Stimulated activated naive CD8-positive, alpha-beta T cell treated with anti-CD3 and anti-CD28 coated beads, Interleukin-15, Interleukin-2, amounts not matched to agents 100 ng/mL and 50 ng/mL, for 24 hours (primary cell): Measurements from ENCODE around the gene IP6K1.

ENCODE experiments used
- H3K27ac Mint-ChIP-seq: one replicate; pipeline ENCODE4 v1.8.0; 2021; ENCODE audit warnings: mild to moderate bottlenecking, mixed read lengths
- H3K27me3 Mint-ChIP-seq: one replicate; pipeline ENCODE4 v1.8.0; 2021; ENCODE audit warnings: mixed read lengths
- H3K36me3 Mint-ChIP-seq: one replicate; pipeline ENCODE4 v1.8.0; 2021; ENCODE audit warnings: low read depth, mixed read lengths
- H3K4me1 Mint-ChIP-seq: one replicate; pipeline ENCODE4 v1.8.0; 2021; ENCODE audit warnings: low read depth, mixed read lengths
- H3K4me3 Mint-ChIP-seq: one replicate; pipeline ENCODE4 v1.8.0; 2021; ENCODE audit warnings: mild to moderate bottlenecking, mixed read lengths
- H3K9me3 Mint-ChIP-seq: one replicate; pipeline ENCODE4 v1.8.0; 2021; ENCODE audit warnings: mixed read lengths

The IP6K1 gene

GRCh38 chr3:49727924-49728361 is 58.4 kb downstream of the IP6K1 start:
- Mint-ChIP-seq H3K27me3 (no peaks in the 10 kb centered on the region), H3K9me3 (no peaks in the 10 kb centered on the region), H3K27ac (no peak overlapping the region), H3K4me3 (no peak overlapping the region), H3K36me3 (peaks cover 23% of the 10 kb centered on the region), H3K4me1 (peaks cover 9% of the 10 kb centered on the region)

GRCh38 chr3:49727154-49727923 is 59.0 kb downstream of the IP6K1 start:
- no peak overlapping the region for H3K27ac Mint-ChIP-seq
- H3K9me3 Mint-ChIP-seq: no peaks in the 10 kb centered on the region
- no peak overlapping the region for H3K4me3 Mint-ChIP-seq
- peaks cover 15% of the 10 kb centered on the region for H3K4me1 Mint-ChIP-seq
- peaks cover 22% of the 10 kb centered on the region for H3K36me3 Mint-ChIP-seq
- no peaks in the 10 kb centered on the region for H3K27me3 Mint-ChIP-seq

- Mint-ChIP-seq H3K27me3 (no peaks in the 10 kb centered on the region), H3K9me3 (no peaks in the 10 kb centered on the region), H3K27ac (peak overlapping the region; percentile 61), H3K4me1 (peaks cover 21% of the 10 kb centered on the region), H3K36me3 (peaks cover 18% of the 10 kb centered on the region), H3K4me3 (no peak overlapping the region)
These were observed 60.2 kb downstream of the IP6K1 start for GRCh38 chr3:49725906-49726681.

GRCh38 chr3:49724586-49724985 is 61.8 kb downstream of the IP6K1 start:
- Mint-ChIP-seq H3K4me1 (peaks cover 34% of the 10 kb centered on the region), H3K27ac (peak overlapping the region; percentile 97), H3K36me3 (peaks cover 13% of the 10 kb centered on the region), H3K27me3 (no peaks in the 10 kb centered on the region), H3K4me3 (peak overlapping the region; percentile 94), H3K9me3 (no peaks in the 10 kb centered on the region)

GRCh38 chr3:49723628-49724551 is 62.5 kb downstream of the IP6K1 start, which contains the start of gene GMPPB:
TSS of gene GMPPB (minus strand) at chr3:49723951. CDS start at chr3:49723726, 225 bp downstream.
- H3K27ac Mint-ChIP-seq: peak within 1 kb of the TSS; percentile 97
- H3K9me3 Mint-ChIP-seq: no peaks in the 10 kb centered on the region
- peak within 1 kb of the TSS; percentile 94 for H3K4me3 Mint-ChIP-seq
- H3K36me3 Mint-ChIP-seq: peaks cover 13% of the 10 kb centered on the region
- peaks cover 40% of the 10 kb centered on the region for H3K4me1 Mint-ChIP-seq
- H3K27me3 Mint-ChIP-seq: no peaks in the 10 kb centered on the region

- H3K4me1 Mint-ChIP-seq: peaks cover 45% of the 10 kb centered on the region
- no peaks in the 10 kb centered on the region for H3K27me3 Mint-ChIP-seq
- peak overlapping the region; percentile 94 for H3K4me3 Mint-ChIP-seq
- peak overlapping the region; percentile 97 for H3K27ac Mint-ChIP-seq
- no peaks in the 10 kb centered on the region for H3K9me3 Mint-ChIP-seq
- peaks cover 17% of the 10 kb centered on the region for H3K36me3 Mint-ChIP-seq
These were observed 63.1 kb downstream of the IP6K1 start for GRCh38 chr3:49723296-49723627.

GRCh38 chr3:49722896-49723295 is 63.4 kb downstream of the IP6K1 start:
- H3K4me1 Mint-ChIP-seq: peaks cover 45% of the 10 kb centered on the region
- peak overlapping the region; percentile 97 for H3K27ac Mint-ChIP-seq
- no peaks in the 10 kb centered on the region for H3K9me3 Mint-ChIP-seq
- H3K36me3 Mint-ChIP-seq: peaks cover 17% of the 10 kb centered on the region
- H3K27me3 Mint-ChIP-seq: no peaks in the 10 kb centered on the region
- peak overlapping the region; percentile 94 for H3K4me3 Mint-ChIP-seq

- H3K4me1 Mint-ChIP-seq: peaks cover 45% of the 10 kb centered on the region
- peak overlapping the region; percentile 97 for H3K27ac Mint-ChIP-seq
- peaks cover 17% of the 10 kb centered on the region for H3K36me3 Mint-ChIP-seq
- no peaks in the 10 kb centered on the region for H3K9me3 Mint-ChIP-seq
- H3K4me3 Mint-ChIP-seq: peak overlapping the region; percentile 94
- H3K27me3 Mint-ChIP-seq: no peaks in the 10 kb centered on the region
These were observed 64.2 kb downstream of the IP6K1 start for GRCh38 chr3:49721896-49722781.

- Mint-ChIP-seq H3K36me3 (peaks cover 17% of the 10 kb centered on the region), H3K27me3 (no peaks in the 10 kb centered on the region), H3K27ac (no peak overlapping the region)
These were observed 64.8 kb downstream of the IP6K1 start for GRCh38 chr3:49721596-49721895.

GRCh38 chr3:49720855-49721595 is 65.3 kb downstream of the IP6K1 start:
- no peaks in the 10 kb centered on the region for H3K9me3 Mint-ChIP-seq
- H3K27me3 Mint-ChIP-seq: no peaks in the 10 kb centered on the region
- peak overlapping the region; percentile 25 for H3K4me3 Mint-ChIP-seq
- peaks cover 17% of the 10 kb centered on the region for H3K36me3 Mint-ChIP-seq
- H3K27ac Mint-ChIP-seq: no peak overlapping the region
- H3K4me1 Mint-ChIP-seq: peaks cover 45% of the 10 kb centered on the region

More at GRCh38 chr3:49721596-49721895, 64.8 kb downstream of the IP6K1 start:
- no peaks in the 10 kb centered on the region for H3K9me3 Mint-ChIP-seq
- H3K4me1 Mint-ChIP-seq: peaks cover 45% of the 10 kb centered on the region
- no peak overlapping the region for H3K4me3 Mint-ChIP-seq

GRCh38 chr3:49719214-49719884 is 67.0 kb downstream of the IP6K1 start, which contains the start of gene AMIGO3:
TSS of gene AMIGO3 (minus strand) at chr3:49719684. CDS start at chr3:49719465, 219 bp downstream.
- Mint-ChIP-seq H3K4me1 (peaks cover 40% of the 10 kb centered on the region), H3K9me3 (no peaks in the 10 kb centered on the region), H3K4me3 (peak within 1 kb of the TSS; percentile 82), H3K27ac (peak within 1 kb of the TSS; percentile 69), H3K27me3 (no peaks in the 10 kb centered on the region), H3K36me3 (peaks cover 17% of the 10 kb centered on the region)

- Mint-ChIP-seq H3K4me1 (peaks cover 36% of the 10 kb centered on the region), H3K36me3 (peaks cover 17% of the 10 kb centered on the region), H3K4me3 (peak overlapping the region; percentile 82), H3K27me3 (no peaks in the 10 kb centered on the region), H3K9me3 (no peaks in the 10 kb centered on the region), H3K27ac (peak overlapping the region; percentile 69)
These were observed 67.5 kb downstream of the IP6K1 start for GRCh38 chr3:49718858-49719213.
